Nucleus accumbens (tissue), 56 donors: ENCODE measurements around the gene IRF1.
"Not testable (repeated sequence)": the region's sequence is repeated elsewhere in the genome, so short reads cannot be mapped to it uniquely, and the experiment has no call there.

Source experiments
- DNase-seq, 56 donors: peaks; one replicate each; lab custom pipeline; 2025; lab: John Stamatoyannopoulos, UW

The IRF1 gene

GRCh38 chr5:132445930-132446329 is 44.6 kb downstream of the IRF1 start:
- DNase-seq = no peak

DNA sequence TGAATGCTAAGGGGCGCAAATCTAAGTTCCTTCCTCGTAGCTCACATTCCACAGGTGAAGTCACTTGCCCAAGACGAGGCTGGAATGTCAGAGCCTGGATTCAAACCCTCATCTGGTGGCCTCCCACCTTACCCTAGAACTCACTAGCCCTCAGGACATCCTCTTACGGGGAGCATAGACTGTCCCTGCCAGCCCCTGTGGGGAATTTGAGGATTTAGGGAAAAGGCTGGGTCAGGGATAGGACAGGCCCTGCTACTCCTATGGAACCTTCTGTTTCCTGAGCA is 45.0 kb downstream of the IRF1 start:
- no peak for DNase-seq

GRCh38 chr5:132444841-132445639 is 45.5 kb downstream of the IRF1 start:
- no peak for DNase-seq

- no peak for DNase-seq
Observed at GRCh38 chr5:132444061-132444460, 46.5 kb downstream of the IRF1 start.

- peak in 10 of 56 donors; percentile 8 to 69 (median 26) for DNase-seq
Observed at GRCh38 chr5:132439521-132440089, 51.0 kb downstream of the IRF1 start.

- DNase-seq = peak in 1 of 56 donors; percentile 19
Observed at GRCh38 chr5:132438917-132439316, 51.7 kb downstream of the IRF1 start.

DNA sequence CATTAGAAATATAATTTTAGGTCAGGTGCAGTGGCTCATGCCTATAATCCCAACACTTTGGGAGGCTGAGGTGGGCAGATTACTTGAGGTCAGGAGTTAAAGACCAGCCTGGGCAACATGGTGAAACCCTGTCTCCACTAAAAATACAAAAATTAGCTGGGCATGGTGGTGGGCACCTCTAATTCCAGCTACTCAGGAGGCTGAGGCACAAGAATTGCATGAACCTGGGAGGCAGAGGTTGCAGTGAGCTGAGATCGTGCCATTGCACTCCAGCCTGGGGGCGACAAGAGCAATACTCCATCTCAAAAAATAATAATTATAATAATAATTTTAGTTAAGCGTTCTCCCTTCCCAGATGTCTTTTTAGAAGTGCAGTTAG is 52.3 kb downstream of the IRF1 start:
- DNase-seq = not testable (repeated sequence)

GRCh38 chr5:132437604-132438266 is 52.8 kb downstream of the IRF1 start:
- peak in 18 of 56 donors; percentile 6 to 53 (median 26) for DNase-seq

DNA sequence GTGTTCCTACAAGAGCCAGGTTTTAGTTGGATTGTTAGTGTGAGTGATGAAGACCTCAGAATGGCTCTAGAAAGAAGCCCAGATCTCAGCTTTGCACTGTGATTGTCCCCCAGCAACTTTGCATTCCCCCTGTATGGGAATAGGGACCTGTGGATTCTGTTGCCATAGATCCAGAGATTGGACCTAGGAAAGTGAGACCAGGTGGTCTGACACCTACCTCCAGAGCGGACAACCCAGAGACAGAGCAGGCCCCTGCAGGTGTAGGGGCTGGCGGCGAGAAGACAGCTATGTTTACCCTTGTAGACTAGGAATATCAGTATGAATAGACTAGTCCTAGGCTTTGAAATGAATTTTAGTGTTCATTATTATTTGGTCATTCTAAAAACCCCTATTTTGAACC is 53.6 kb downstream of the IRF1 start:
- DNase-seq = no peak

DNA sequence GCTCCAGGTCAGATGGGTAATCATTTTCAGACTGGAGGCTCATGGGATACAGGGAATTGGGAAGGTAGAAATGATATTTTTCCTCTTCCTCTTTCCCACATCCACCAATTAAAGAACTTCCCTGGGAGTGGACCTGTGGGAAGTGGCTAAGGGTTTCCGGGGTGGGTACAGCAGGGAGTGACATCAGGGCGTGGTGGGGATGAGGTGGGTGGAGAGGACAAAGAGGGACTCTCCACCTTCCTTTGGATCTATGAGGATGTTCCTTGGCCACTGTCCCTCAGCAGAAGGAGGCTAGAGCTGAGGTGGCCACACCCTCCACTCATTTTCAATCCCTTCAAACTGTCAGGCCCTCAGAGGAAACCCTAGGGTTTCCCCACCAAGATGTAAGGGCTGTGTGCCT is 54.7 kb downstream of the IRF1 start:
- no peak for DNase-seq

- DNase-seq = no peak
Observed at GRCh38 chr5:132435447-132435846, 55.1 kb downstream of the IRF1 start.

GRCh38 chr5:132434416-132435286 is 55.9 kb downstream of the IRF1 start:
- DNase-seq = no peak

DNA sequence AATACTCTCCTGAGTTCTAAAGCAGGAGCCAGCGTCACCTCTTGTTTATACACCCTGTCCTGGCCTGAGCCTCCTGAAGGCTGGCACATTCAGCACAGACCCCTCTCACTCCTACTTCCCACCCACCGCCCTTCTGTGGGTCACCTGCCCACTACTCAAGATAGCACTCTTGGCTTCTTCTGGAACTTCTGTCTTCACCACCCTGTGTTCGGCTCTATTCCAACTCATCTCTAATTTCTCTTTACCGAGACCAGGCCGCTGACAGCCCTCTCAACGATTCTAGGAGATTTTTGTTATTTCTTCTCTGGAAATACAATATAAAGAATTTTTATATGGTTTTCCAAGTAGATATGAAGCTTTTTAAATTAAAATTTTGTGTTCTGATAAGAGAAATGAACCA is 57.4 kb downstream of the IRF1 start:
- no peak for DNase-seq

DNA sequence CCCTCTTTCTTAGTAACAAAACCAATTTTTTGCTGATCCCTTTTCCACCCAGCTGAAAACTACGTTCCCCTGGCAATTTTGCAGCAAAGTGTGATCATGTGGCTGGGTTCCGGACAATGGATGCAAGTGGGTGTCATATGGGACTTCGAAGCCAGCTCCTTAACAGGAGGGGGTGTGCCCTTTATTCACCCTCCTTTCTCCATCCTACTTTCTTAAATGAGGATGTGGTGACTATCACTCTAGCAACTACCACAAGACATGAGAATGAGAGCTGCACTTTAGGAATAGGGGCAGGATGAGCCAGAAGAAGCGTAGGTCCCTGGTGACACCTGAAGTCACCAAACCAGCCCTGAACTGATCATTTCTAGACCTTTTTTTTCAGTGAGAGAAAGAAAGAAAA is 58.9 kb downstream of the IRF1 start:
- DNase-seq = no peak
